GM21576 (cell line): ENCODE data around the gene LTBP1.

Experiments
- ATAC-seq: cut with Tn5 transposase; IDR thresholded peaks from one replicate; pipeline ENCODE4 v1.9.1; 2021; ENCODE audit warnings: mild to moderate bottlenecking, moderate library complexity; ENCODE audit not compliant: unreplicated experiment

The LTBP1 gene

DNA sequence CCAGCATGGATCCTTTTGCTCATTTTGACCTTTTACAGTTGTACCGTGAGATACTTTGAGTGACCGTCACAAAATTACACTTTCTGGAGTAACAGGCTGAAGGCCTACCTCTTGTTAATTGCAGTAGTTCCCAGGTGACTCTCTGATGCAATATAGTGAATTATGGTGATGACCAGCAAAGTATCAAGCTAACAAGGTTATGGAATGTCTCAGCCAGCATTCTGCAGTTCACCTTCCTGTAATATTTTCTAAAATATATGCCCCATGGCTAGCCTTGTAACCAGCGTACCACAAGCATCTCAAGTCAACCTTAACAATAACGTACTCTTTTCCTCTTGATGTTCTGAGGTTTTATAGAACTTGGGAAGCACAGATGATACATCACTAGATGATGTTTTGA, 234.7 kb downstream of the LTBP1 start:
- no peak for ATAC-seq

DNA sequence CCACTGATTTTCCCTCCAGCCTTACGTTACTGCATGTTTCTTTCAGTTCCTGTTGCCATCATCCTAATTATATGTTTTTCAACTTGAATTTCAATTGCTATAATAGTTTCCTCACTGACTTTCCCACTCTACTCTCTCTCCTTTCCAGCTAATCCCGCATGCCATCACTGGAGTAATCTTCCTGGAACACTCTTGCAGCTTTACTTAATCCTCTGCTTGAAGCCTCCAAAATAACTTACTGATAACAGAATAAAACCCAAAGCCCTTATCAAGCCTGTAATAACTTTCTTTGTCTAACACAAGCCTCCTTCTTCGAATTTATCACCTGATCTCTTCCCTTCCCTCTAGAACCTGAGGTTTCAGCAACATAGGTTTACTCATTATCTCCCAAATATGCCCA, 237.3 kb downstream of the LTBP1 start:
- no peak for ATAC-seq

DNA sequence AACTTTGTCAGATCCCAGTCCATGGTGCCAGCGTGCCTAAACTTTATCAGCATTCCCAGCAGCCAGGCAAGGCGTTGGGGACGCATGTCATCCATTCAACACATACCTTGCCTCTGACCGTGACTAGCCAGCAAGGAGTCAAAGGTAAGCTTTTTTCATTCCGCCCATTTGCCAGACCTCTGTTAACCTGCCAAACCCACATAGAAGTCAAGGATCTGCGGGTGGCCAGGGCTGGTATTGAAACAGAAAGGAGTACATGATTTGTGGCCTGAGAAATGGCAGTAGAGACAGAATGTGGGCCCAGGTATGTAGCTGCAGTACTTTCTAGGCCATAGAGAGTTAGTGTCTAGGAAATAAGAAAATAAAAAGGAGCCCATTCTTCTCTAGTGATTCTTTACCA, 240.2 kb downstream of the LTBP1 start:
- no peak for ATAC-seq

DNA sequence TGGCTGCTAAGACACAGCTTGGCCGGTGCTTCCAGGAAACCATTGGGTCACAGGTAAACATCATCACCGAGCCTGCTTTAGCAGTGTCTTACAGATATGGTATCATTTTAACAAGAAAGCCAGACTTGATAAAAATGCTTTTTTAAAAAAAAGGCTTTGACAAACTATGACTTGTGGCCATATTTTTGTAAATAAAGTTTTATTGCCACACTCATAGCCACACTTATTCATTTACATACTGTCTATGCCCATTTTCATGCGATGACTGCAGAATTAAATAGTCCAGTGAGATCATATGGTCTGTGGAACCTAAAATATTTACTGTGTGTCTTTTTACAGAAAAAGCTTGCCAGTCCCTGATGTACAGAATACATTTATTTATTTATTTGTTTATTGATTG, 242.0 kb downstream of the LTBP1 start:
- no peak for ATAC-seq

DNA sequence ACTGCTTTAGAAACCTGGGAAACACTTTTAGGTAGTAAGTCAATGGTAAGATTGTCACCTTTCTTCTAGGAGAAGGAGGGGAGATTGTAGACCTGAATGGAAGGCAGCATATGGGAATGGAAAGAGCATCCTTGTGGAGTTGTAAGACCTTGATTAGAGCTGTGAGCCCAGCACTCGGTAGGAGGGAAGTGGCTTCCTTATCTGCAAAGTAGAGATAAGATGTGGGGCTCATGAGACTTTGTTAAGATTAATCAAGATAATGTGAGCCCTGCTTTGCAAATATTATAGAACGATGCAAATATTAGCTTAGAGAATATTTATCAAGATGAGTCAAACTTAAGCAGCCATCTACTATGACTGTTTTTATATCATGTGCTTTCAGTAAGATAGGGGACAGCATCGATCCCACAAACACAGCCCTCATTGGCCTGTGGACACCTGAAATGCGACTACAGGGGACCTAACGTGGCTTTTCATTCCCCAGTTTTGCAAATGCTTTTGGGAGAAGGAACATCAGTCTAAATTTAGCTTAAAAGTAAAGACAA, 243.7 kb downstream of the LTBP1 start:
- ATAC-seq = no peak

DNA sequence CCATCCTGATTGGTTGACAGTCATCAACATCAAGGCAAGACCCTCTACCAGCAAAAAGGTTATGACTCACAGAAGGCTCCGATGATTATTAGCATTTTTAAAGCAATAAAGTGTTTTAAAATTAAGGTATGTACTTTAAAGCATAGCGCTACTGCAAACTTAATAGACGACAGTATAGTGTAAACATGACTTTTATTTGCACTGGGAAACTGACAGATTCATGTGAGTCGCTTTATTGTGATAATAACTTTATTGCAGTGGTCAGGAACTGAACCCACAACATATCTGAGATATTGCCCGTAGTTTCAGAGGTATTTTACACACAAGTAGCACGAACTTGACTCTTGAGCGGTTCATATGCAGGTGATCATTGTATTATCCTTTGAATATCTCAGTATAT, 249.1 kb downstream of the LTBP1 start:
- no peak for ATAC-seq

DNA sequence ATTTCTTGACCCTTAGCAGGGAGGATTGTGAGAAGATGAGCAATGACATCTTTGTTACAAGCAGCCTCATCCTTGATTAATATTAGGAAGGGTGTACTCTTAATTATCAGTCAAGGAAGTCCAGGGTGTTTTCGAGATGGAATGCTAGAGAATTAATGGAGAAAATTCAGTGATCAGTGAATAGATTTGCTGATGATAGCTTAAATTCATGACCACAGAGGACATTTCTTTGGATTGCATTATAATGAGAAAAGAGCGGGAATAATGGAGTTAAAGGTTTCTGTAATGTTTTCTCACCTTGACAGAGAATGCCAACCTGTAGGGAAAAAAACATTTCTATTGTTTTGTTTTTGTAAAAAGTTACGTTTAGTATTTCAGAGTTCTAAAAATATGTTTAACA, 249.9 kb downstream of the LTBP1 start:
- no peak for ATAC-seq

DNA sequence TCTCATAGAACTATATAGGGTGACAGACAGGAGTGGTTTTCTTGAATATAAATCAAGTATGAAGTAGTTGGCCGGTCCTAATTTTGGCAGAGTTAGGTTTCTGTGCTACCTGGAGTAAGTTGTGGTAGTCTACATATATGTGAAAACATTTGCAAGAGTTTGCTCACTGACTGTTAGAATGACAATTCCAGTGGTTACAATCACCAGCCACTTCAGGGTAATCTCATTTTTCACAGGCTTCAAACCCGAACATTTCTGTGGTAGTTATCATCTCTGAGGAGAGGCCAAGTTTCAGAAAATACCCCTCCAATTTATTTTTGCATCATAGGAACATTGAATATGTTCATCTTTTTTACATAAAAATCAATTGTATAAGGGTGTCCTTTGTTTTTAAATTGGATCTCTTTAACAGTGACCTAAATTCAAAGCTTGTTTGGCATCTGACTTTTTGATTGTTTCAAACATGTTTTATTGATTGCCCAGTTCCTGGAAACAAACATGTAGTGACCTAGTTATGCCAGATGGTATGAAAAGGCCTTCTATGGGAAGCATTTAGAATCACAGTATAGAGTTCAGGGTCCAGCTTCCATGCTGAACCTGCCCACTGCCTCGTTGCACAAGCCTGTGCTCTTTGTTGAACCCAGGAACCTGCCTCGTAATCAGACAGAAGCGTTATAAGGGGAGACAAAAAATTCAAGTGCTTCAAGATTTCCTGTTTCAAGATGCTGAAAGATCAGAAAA, 250.6 kb downstream of the LTBP1 start:
- ATAC-seq = no peak

DNA sequence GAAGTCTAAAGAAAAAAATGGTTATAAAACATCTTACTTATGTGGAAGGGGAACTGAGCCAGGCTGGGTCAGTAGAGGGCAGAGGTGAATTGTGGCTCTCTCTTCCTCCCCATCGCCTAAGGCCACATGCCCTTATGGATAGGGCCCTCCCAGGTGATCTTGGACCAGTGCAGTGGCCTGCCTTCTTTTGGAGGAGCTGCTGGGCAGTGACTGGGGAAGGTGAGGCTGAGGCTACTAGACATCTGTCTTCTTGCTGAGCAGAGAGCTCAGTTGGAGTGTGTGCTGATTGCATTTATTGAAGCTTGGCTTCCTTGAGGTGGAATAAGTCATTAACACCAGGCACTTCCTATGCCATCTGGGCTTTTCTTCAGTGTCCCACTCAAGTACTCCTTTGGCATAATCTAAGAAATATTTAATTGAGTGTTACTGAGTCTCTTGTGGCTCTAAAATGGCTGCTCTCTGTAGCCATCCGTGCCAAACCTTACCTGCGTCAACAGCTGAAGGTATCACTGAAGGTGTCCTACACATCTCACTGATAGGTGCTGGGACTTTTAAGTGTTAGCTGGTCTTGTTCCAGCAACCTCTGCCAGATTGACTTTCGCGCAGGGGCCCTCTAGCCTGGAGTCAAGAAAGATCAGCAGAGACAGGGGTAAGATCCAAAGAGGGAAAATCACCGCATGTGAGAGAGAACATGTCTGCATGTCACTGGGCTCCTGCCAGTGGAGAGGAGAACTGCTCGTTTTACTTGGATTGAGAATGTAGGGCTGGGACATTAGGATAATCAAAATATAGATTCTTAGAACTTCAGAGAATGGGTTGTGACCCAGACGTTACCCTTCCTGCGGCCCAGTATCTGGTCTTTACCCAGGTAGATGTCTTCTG, 256.1 kb downstream of the LTBP1 start:
- no peak for ATAC-seq

DNA sequence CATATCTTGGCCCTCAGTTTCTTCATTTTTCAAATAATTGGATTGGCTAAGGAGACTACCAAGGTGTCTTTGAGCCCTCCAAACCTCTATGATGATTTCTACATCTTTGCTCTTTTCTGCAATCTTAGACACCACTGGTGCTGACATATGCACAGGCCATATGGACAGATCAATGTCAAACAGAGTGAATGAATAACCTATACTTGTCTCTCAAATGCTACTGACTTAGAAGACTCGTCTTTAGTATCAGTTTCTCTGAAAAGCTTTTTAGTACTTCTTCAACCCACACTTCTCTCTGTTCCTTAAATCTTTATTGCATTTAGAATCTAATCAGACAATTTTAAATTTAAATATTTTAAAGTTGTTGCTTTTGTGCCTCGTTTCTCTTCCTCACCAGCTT, 258.2 kb downstream of the LTBP1 start:
- ATAC-seq = peak; percentile 50

DNA sequence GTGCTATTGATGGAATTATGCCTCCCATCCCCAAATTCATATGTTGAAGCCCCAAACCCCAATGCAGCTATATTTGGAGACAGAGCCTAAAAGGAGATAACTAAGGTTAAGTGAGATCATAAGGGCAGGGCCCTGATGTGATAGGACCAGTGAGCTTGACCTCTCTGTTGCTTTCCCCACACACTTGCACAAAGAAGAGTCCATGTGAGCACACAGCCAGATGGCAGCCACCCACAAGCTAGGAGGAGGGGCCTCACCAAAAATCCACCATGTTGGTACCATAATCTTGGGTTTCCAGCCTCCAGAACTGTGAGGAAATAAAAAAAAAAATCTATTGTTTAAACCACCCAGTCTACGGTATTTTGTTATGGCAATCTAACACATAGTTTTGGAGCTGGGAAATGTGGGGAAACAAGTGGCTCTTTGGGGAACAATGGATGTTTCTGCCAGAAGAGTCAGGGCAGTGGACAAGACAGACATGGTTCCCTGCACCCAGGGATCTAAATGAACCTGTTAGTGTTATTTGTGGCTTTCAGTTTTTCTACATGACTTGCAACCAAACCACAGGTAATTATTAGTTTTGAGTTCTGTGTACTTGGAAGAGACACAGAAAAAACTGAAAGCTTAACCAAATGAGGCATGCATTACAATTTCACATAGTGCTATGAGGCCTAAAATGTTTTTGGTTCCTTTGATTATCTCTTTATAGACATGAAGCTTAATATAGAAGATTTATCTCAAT, 259.1 kb downstream of the LTBP1 start:
- peak; percentile 90 for ATAC-seq

DNA sequence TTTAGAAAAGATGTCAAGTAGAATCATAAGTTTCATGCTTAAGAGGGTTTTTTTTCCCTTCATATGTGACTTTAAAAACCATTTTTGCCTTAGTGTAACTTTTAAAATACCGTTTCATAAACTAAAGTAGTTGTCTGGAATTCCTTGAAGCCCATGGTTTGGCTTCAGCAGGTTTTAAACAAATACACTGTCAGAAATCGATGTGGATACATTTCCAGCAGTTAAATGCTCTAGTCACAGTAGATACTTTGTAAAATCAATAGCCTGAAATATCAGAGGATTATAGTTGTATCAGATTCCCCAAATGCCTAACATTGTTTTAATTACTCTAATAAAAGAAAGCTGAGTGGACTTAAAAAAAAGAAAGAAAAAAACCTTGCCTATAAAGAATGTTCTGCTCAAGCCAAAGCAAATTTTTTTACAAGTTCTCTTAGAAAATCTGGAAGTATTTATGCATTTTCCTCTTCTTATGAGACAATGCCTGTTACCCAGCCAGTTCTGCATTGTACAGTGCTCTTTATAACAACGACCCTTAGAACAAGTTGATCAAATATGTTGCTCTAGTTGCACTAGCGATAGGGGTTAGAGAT, 260.5 kb downstream of the LTBP1 start:
- ATAC-seq = no peak

DNA sequence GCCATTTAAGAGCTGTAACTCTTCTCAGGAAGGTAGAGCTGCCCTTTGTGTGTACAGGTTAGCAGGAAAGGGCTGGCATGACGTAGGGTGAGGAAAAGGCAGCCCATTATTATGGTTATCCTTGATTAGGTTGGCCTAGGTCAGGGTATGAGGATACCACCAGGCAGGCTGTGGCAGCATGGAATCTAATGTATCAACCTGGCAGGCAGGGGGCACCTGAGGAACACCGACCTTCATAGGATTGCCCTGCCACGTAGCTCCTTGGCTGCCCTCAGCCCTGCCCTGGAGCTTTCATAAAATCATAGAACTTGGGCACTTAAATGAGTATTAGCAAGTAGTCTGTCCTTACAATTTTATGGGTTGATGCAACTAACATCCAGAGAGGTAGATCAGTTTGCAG, 261.6 kb downstream of the LTBP1 start:
- ATAC-seq = no peak

DNA sequence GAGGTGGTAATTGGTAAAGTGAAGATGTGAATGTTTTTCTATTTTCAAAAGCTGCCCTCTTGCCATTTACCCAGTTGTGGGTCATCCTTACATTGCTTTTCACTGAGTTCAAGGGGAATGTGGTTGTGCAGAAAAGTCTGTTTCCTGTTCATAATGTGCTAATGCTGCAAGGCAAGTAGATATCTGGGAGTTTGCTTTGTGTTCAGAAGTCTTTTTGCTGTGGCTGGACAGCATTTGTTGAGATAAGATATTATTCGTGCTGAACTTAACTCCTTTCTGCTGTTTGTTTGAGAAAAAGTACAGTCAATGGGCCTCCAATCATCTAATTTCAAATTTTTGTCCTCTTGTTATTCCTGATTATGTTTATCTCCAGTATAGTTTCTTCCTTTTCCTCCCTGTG, 263.2 kb downstream of the LTBP1 start:
- no peak for ATAC-seq

DNA sequence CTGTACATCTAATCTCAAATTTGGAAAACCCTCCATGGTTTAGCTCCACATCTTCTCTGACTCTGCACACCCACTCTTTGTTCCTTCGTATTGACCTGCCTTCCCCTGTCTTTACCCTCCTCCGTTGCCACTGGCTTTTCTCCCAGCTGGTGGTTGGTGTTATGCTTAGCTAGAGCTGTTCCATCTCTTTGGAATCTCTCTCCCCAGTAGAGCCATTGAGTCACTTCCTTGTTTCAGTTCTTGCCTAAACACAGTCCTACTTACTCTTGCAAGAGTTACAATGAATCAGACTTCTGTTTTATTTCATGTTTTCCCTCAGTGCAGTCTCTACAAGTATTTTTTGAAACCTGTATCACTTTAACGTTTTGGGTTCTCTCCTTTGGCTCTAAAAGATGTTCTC, 263.9 kb downstream of the LTBP1 start:
- no peak for ATAC-seq

DNA sequence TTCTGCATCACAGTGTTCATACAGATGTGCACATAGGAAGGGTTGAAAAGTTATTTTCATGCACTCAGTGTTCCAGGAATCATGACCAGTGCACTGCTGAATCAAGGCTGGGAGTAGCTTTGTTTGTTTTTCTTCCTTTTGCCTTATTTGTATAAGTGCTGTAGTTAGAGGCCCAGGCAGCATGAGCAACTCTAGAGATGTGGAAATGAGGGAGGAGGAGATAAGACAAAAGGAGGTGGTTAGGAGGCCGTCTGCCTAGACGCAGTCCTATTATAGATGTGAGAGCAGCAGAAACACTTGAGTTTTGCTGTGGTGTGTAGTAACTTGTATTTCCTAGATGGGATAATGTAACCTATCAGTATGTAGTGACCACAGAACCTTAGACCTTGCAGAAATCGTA, 265.4 kb downstream of the LTBP1 start:
- ATAC-seq = no peak

DNA sequence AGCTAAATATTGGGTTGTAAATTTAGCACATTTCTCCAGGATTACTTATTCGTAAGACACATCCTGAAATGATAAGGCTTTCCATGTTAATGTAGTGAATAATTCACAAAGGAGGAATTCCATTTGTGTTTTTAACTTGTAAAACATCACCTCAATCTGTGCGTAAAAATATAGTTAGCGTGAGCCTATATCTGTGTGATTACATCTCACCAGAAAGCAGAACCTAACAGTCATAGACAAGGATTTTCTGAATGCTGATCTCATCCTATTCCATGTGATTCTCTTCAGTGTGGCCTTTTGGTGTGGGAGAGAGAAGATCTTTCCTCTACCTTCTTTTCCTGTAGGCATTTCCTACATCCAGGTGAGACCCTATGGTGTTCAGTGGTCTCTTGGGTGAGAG, 266.5 kb downstream of the LTBP1 start:
- no peak for ATAC-seq

DNA sequence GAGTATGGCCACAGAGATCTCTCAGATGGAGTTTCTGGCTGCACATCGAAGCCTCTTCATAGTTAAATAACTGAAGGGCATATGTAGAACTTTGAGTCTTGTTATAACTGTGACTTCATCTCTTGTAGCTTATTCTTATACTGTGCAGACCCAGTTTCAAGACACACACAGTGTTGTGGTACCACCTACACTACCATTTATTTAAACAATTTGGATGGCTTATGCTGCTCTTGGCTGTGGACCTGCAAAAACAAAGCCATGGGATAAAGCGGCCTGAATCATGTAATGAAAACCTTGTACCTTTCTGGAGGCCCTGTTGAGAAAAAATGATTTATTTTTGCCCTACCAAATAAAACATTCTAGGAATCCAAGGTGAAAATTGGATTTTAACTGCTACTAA, 266.9 kb downstream of the LTBP1 start:
- no peak for ATAC-seq

DNA sequence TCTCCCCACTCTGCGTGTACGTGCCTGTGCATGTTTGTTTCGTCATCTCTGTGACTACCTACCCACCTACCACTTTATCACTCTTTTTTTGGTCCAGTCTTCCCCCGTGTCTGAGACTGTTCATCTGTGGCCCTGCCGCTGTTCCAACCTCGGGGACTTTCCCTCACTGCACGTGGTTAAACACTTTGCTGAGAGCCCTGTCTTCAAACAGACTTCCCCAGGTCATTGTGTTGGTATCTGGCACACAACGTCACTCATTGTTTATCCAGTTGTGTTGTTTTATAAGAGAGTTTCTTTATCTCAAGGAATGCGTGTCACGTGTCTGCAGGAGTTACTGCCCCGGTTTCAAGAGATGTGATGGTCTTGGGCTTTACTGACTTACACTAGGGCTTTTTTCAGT, 267.7 kb downstream of the LTBP1 start:
- peak; percentile 57 for ATAC-seq

DNA sequence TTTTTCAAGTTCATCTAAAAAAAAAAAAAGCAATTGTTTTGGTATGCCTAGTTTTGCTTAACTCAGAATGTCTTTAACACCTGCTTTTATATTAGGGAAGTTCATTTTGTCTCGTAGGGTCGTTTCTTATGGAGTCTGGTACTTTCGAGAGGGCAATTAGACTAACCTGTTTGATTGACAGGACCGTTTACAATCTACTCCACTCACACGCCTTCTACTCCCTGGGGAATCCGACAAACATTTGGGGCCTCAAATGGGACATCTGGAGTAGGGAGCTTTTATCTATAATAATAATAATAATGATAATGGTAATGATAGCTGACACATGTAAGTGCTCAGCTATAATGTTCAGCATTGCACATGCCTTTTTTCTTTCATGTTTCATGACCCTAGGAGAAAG, 268.1 kb downstream of the LTBP1 start:
- ATAC-seq = no peak

DNA sequence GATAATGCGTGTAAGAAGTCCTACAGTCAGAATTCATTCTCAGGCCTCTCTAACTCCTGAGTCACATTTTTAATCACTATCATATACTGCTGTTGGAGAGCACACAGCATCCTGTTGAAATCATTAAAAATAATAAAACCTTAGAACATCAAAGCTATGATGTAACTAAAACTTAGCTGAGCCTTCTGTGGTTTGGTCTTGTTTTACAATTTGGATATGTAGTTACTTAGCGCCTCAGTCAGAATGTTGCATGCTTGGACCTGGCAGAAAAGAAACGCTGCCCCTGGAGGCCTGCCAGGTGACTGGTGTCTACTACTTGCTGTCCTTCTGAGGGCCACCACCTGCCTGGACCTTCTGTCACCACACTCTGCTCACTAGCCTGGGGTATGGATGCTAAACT, 268.5 kb downstream of the LTBP1 start:
- ATAC-seq = no peak
